KMS-11 (cell line): ENCODE results near the gene ATG3.
"Not testable (repeated sequence)": the region's sequence is repeated elsewhere in the genome, so short reads cannot be mapped to it uniquely, and the experiment has no call there.

Experiments
- H2AFZ ChIP-seq: fragments of 200-600 bp; sonication (generic); 2 replicates; pipeline ENCODE4 v1.6.1; 2016; ENCODE audit warnings: antibody characterized with exemption, mixed run types, low read depth
- H3K27ac ChIP-seq: fragments of 200-600 bp; sonication (generic); 2 replicates; pipeline ENCODE4 v1.6.1; 2016; ENCODE audit warnings: mild to moderate bottlenecking, mixed run types
- H3K27me3 ChIP-seq: fragments of 200-600 bp; sonication (generic); 2 replicates; pipeline ENCODE4 v1.6.1; 2017; ENCODE audit warnings: mild to moderate bottlenecking, low read depth, mixed run types, moderate library complexity; ENCODE audit not compliant: insufficient read depth
- H3K36me3 ChIP-seq: fragments of 200-600 bp; sonication (generic); 2 replicates; pipeline ENCODE4 v1.6.1; 2017; ENCODE audit warnings: mild to moderate bottlenecking, mixed run types; ENCODE audit not compliant: insufficient read depth
- H3K4me1 ChIP-seq: fragments of 200-600 bp; sonication (generic); 2 replicates; pipeline ENCODE4 v1.6.1; 2016; ENCODE audit warnings: mild to moderate bottlenecking, low read depth, mixed run types; ENCODE audit not compliant: poor library complexity, severe bottlenecking
- H3K4me2 ChIP-seq: fragments of 200-600 bp; sonication (generic); 2 replicates; pipeline ENCODE4 v1.7.0; 2016; ENCODE audit warnings: mild to moderate bottlenecking, mixed run types
- H3K4me3 ChIP-seq: fragments of 200-600 bp; sonication (generic); IDR thresholded peaks from 2 replicates; pipeline ENCODE4 v1.6.1; 2017; ENCODE audit warnings: low read depth, low read length, mixed read lengths; ENCODE audit not compliant: insufficient read depth
- H3K79me2 ChIP-seq: fragments of 200-600 bp; sonication (generic); 2 replicates; pipeline ENCODE4 v1.6.1; 2016; ENCODE audit warnings: low read depth, mixed run types; ENCODE audit not compliant: insufficient read depth
- H3K9ac ChIP-seq: fragments of 200-600 bp; sonication (generic); 2 replicates; pipeline ENCODE4 v1.6.1; 2016; ENCODE audit warnings: mild to moderate bottlenecking, mixed run types
- H4K20me1 ChIP-seq: fragments of 200-600 bp; sonication (generic); 2 replicates; pipeline ENCODE4 v1.6.1; 2016; ENCODE audit warnings: mild to moderate bottlenecking, mixed run types; ENCODE audit not compliant: insufficient read depth
- CTCF ChIP-seq: fragments of 200-600 bp; sonication (generic); conservative IDR thresholded peaks from 2 replicates; pipeline ENCODE4 v1.6.1; 2017; ENCODE audit warnings: low read depth, mild to moderate bottlenecking, antibody characterized with exemption, low read length, moderate library complexity, mixed read lengths

Gene ATG3

GRCh38 chr3:112498914-112499711 lies 62.6 kb downstream of the ATG3 start, which contains the start of gene BTLA:
TSS of gene BTLA (minus strand) at chr3:112499472. CDS start at chr3:112499358, 114 bp downstream.
- Histone ChIP-seq H2AFZ (no peak within 1 kb of the TSS), H3K27ac (no peak within 1 kb of the TSS), H3K4me2 (no peak within 1 kb of the TSS), H3K27me3 (no peaks in the 10 kb centered on the region), H3K9ac (no peak within 1 kb of the TSS), H4K20me1 (no peaks in the 10 kb centered on the region), H3K4me1 (peaks cover 10% of the 10 kb centered on the region), H3K79me2 (no peaks in the 10 kb centered on the region), H3K4me3 (no peak within 1 kb of the TSS), H3K36me3 (no peaks in the 10 kb centered on the region)
- no peak for TF ChIP-seq CTCF

GRCh38 chr3:112497897-112498548 lies 63.7 kb downstream of the ATG3 start:
- no peaks in the 10 kb centered on the region for H3K36me3 ChIP-seq
- no peak overlapping the region for H2AFZ ChIP-seq
- TF ChIP-seq CTCF, result no peak
- no peaks in the 10 kb centered on the region for H4K20me1 ChIP-seq
- no peak overlapping the region for H3K4me2 ChIP-seq
- H3K27me3 ChIP-seq, result no peaks in the 10 kb centered on the region
- H3K4me1 ChIP-seq, result peaks cover 10% of the 10 kb centered on the region
- H3K27ac ChIP-seq, result no peak overlapping the region
- no peak overlapping the region for H3K4me3 ChIP-seq
- H3K9ac ChIP-seq, result no peak overlapping the region
- no peaks in the 10 kb centered on the region for H3K79me2 ChIP-seq

- H3K27ac ChIP-seq, result no peak overlapping the region
- no peak overlapping the region for H3K4me3 ChIP-seq
- H3K27me3 ChIP-seq, result no peaks in the 10 kb centered on the region
- no peaks in the 10 kb centered on the region for H4K20me1 ChIP-seq
- no peak for TF ChIP-seq CTCF
- H2AFZ ChIP-seq, result no peak overlapping the region; the same call in 1 of the 2 replicates
- H3K4me2 ChIP-seq, result peak overlapping the region; percentile 33; the same call in 1 of the 2 replicates
- no peak overlapping the region for H3K9ac ChIP-seq
- H3K4me1 ChIP-seq, result peaks cover 10% of the 10 kb centered on the region
- H3K36me3 ChIP-seq, result no peaks in the 10 kb centered on the region
- no peaks in the 10 kb centered on the region for H3K79me2 ChIP-seq
These were observed 65.2 kb downstream of the ATG3 start for GRCh38 chr3:112496366-112497067.

GRCh38 chr3:112494448-112494767 lies 67.4 kb downstream of the ATG3 start:
- not testable (repeated sequence) for H3K36me3 ChIP-seq, H2AFZ ChIP-seq, H3K4me2 ChIP-seq, H3K79me2 ChIP-seq, H3K4me3 ChIP-seq, H3K27me3 ChIP-seq, H3K27ac ChIP-seq, H4K20me1 ChIP-seq, H3K9ac ChIP-seq
- peaks cover 10% of the 10 kb centered on the region for H3K4me1 ChIP-seq
